Omental fat pad (tissue), 4 donors: ENCODE results near the gene L3MBTL4. TPM values are rescaled to one million over a fixed set of nuclear protein-coding genes. Genes with fewer than 3 reads are reported as not detected.

Source experiments
- ATAC-seq: fragments of 150-250 bp; one replicate; pipeline ENCODE4 v1.9.1; 2016; ENCODE audit warnings: mild to moderate bottlenecking, moderate library complexity; ENCODE audit not compliant: low FRiP score
- DNase-seq: peaks from one replicate; pipeline ENCODE4 v3.0.0-alpha.2; 2019; ENCODE audit warnings: low spot score
- CTCF ChIP-seq, 3 donors: fragments of 450-650 bp; IDR thresholded peaks; one replicate each; pipeline ENCODE4 v1.5.1; 2016 to 2017; ENCODE audit warnings: antibody characterized with exemption in 3 of 3, mild to moderate bottlenecking in 3 of 3, moderate library complexity in 2 of 3
- total RNA-seq, 4 donors: library from RNA; depleted of rRNA; stranded (reverse); fragments of >200 nt; gene quantifications; one replicate each; pipeline ENCODE4 v1.1.0, GENCODE V29; 2016

L3MBTL4 gene
- total RNA-seq, 4 donors from 2014 or later = 7.2 to 14.8 (median 8.3) TPM

DNA sequence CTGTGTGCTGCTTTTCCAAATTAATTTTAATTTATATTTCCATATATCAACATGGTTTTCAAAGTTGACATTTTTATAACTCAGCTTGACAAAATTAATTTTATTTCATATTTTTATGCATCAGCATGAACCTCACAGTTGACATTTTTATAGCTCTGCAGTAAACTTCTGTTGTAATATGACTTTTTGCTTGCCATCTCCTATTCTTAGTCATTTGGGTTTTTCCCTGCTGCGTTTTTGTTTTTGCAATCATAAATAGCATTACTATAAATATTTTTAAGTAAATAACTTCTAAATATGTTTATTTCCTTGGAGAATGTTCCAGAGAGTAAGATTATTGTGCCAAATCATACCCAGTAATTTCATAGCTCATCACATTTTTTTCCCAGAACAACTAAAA lies 21.0 kb upstream of the L3MBTL4 start:
- no peak for DNase-seq
- no peak for ATAC-seq
- TF ChIP-seq CTCF (IDR thresholded peaks at IDR 0.05) = no peak

DNA sequence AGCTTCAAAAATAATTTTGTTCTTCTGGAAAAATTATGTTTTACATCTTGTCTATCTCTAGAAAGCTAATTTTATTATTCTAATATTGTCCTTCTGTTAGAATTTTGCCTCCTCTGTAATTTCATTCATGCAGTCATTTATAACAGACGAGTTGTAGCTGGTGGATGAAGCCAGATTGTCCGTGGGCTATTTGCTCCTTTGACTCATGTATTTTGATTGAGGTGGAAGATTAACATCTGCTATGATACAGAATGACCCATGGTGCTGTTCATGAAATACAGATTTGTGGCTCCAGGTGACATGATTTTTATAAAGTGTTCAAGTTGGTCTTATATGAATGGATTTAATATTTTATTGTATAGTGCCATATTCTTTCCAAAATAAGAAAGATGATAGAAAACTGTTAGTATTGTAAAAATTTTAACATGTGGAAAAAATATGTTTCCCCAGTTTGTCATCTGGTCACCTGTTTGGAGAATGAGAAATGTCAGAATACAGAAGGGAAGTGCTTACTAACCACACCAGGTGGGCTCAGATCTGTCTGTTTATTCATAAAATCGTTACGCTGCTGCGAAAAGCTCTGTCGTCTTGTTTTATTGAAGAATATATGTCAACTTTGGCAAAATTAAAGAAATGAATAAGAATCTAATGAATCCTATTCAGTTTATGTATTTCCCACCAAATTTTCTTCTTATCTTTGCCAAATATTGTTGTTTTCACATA lies 20.4 kb upstream of the L3MBTL4 start:
- no peak for TF ChIP-seq CTCF (IDR thresholded peaks at IDR 0.05)
- DNase-seq (no peak), ATAC-seq (no peak)

- no peak for TF ChIP-seq CTCF (IDR thresholded peaks at IDR 0.05)
- DNase-seq = no peak
- no peak for ATAC-seq
Measured at GRCh38 chr18:6434481-6434880, 19.8 kb upstream of the L3MBTL4 start.

GRCh38 chr18:6431659-6432318 lies 17.1 kb upstream of the L3MBTL4 start:
- peak; percentile 51 for ATAC-seq
- TF ChIP-seq CTCF (IDR thresholded peaks at IDR 0.05) = no peak
- DNase-seq = no peak

- ATAC-seq = no peak
Measured at GRCh38 chr18:6428851-6429395, 14.2 kb upstream of the L3MBTL4 start.

GRCh38 chr18:6427286-6427685 lies 12.6 kb upstream of the L3MBTL4 start:
- DNase-seq (no peak), ATAC-seq (no peak)
- TF ChIP-seq CTCF (IDR thresholded peaks at IDR 0.05) = no peak

More at GRCh38 chr18:6428851-6429395, 14.2 kb upstream of the L3MBTL4 start:
- TF ChIP-seq CTCF (IDR thresholded peaks at IDR 0.05) = no peak
- DNase-seq = no peak
